ENCODE data around the gene SLC17A9.

Gene SLC17A9

GRCh38 chr20:62940875-62941274 lies 11.6 kb upstream of the SLC17A9 start:
- no peak for DNase-seq

- DNase-seq: no peak
Observed at GRCh38 chr20:62941792-62942191, 10.7 kb upstream of the SLC17A9 start.

GRCh38 chr20:62942456-62942855 lies 10.1 kb upstream of the SLC17A9 start:
- no peak for DNase-seq

GRCh38 chr20:62943396-62943795 lies 9.1 kb upstream of the SLC17A9 start:
- DNase-seq: no peak

- DNase-seq: no peak
Observed at GRCh38 chr20:62944184-62944583, 8.3 kb upstream of the SLC17A9 start.

GRCh38 chr20:62944746-62945145 lies 7.8 kb upstream of the SLC17A9 start:
- no peak for DNase-seq

GRCh38 chr20:62945771-62946339 lies 6.7 kb upstream of the SLC17A9 start:
- no peak for DNase-seq

GRCh38 chr20:62946918-62947317 lies 5.6 kb upstream of the SLC17A9 start:
- DNase-seq: no peak

- no peak for DNase-seq
Observed at GRCh38 chr20:62947532-62948300, 4.8 kb upstream of the SLC17A9 start.

GRCh38 chr20:62949153-62949821 lies 3.2 kb upstream of the SLC17A9 start:
- DNase-seq: peak; percentile 45

GRCh38 chr20:62949962-62950361 lies 2.5 kb upstream of the SLC17A9 start:
- DNase-seq: no peak

GRCh38 chr20:62950741-62951140 lies 1.8 kb upstream of the SLC17A9 start:
- DNase-seq: no peak

GRCh38 chr20:62951143-62951895 lies 1.2 kb upstream of the SLC17A9 start:
- DNase-seq: no peak

- DNase-seq: no peak
Observed at GRCh38 chr20:62951896-62952372, 575 bp upstream of the SLC17A9 start.

- DNase-seq: no peak
Observed at GRCh38 chr20:62952968-62953838, 694 bp downstream of the SLC17A9 start.

- peak; percentile 91 for DNase-seq
Observed at GRCh38 chr20:62953839-62954703, 1.6 kb downstream of the SLC17A9 start.

- DNase-seq: no peak
Observed at GRCh38 chr20:62955519-62956386, 3.2 kb downstream of the SLC17A9 start.

GRCh38 chr20:62956387-62957135 lies 4.1 kb downstream of the SLC17A9 start:
- DNase-seq: no peak

Data from MV-4-11 (cell line).